ENCODE data around the gene ACVR1. TPM values are rescaled to one million over a fixed set of nuclear protein-coding genes. Genes with fewer than 3 reads are reported as not detected.

The ACVR1 gene
- total RNA-seq, 2 experiments from 2014 or later = 8.3 to 10.1 TPM

- H3K4me3 Mint-ChIP-seq = no peak overlapping the region
- no peak for TF ChIP-seq CTCF (IDR thresholded peaks at IDR 0.05)
- H3K9me3 Mint-ChIP-seq = no peaks in the 10 kb centered on the region
- H3K27ac Mint-ChIP-seq = no peak overlapping the region
- H3K27me3 Mint-ChIP-seq = peaks cover 1% of the 10 kb centered on the region
- DNase-seq (no peak), ATAC-seq (no peak)
- H3K36me3 Mint-ChIP-seq (ENCODE audit: low read depth) = no peaks in the 10 kb centered on the region
- H3K4me1 Mint-ChIP-seq (ENCODE audit: low read depth) = peaks cover 20% of the 10 kb centered on the region
- ChIA-PET CTCF (no interaction called here), POLR2A (no interaction called here)
- intact Hi-C loops (cut with micrococcal nuclease) = no loop called here
These were observed 29.0 kb upstream of the ACVR1 start for GRCh38 chr2:157905092-157905491.

- DNase-seq (no peak), ATAC-seq (no peak)
- Mint-ChIP-seq H3K27ac (no peak overlapping the region), H3K9me3 (no peaks in the 10 kb centered on the region), H3K36me3 (ENCODE audit: low read depth) (no peaks in the 10 kb centered on the region), H3K27me3 (peaks cover 1% of the 10 kb centered on the region), H3K4me3 (no peak overlapping the region), H3K4me1 (ENCODE audit: low read depth) (peaks cover 32% of the 10 kb centered on the region)
- intact Hi-C loops (cut with micrococcal nuclease) = loop anchor here (5.0 kb wide), 2 partner anchors 104 to 121 kb away; no protein-coding TSS in a partner anchor
- no peak for TF ChIP-seq CTCF (IDR thresholded peaks at IDR 0.05)
- POLR2A ChIA-PET = no interaction called here
- CTCF ChIA-PET = no interaction called here
These were observed 27.5 kb upstream of the ACVR1 start for GRCh38 chr2:157903626-157904025.

- Mint-ChIP-seq H3K27me3 (peaks cover 1% of the 10 kb centered on the region), H3K4me3 (no peak overlapping the region), H3K4me1 (ENCODE audit: low read depth) (peaks cover 37% of the 10 kb centered on the region), H3K27ac (no peak overlapping the region), H3K9me3 (no peaks in the 10 kb centered on the region), H3K36me3 (ENCODE audit: low read depth) (no peaks in the 10 kb centered on the region)
- ChIA-PET POLR2A (no interaction called here), CTCF (no interaction called here)
- TF ChIP-seq CTCF (IDR thresholded peaks at IDR 0.05) = no peak
- ATAC-seq (no peak), DNase-seq (no peak)
- intact Hi-C loops (cut with micrococcal nuclease) = loop anchor here (5.0 kb wide), 2 partner anchors 104 to 121 kb away; no protein-coding TSS in a partner anchor
These were observed 27.0 kb upstream of the ACVR1 start for GRCh38 chr2:157903151-157903550.

- intact Hi-C loops (cut with micrococcal nuclease) = loop anchor here (5.0 kb wide), 2 partner anchors 105 to 120 kb away; no protein-coding TSS in a partner anchor
- Mint-ChIP-seq H3K36me3 (ENCODE audit: low read depth) (peaks cover 1% of the 10 kb centered on the region), H3K9me3 (no peaks in the 10 kb centered on the region), H3K27ac (no peak overlapping the region), H3K4me3 (no peak overlapping the region), H3K27me3 (peaks cover 1% of the 10 kb centered on the region), H3K4me1 (ENCODE audit: low read depth) (peaks cover 41% of the 10 kb centered on the region)
- ATAC-seq (no peak), DNase-seq (no peak)
- ChIA-PET POLR2A (interaction anchor here (1.1 kb wide), 1 partner anchor 554 kb away, joined by 3 read pairs; the partner anchor contains the start of genes CCDC148 and PKP4), CTCF (no interaction called here)
- no peak for TF ChIP-seq CTCF (IDR thresholded peaks at IDR 0.05)
These were observed 26.6 kb upstream of the ACVR1 start for GRCh38 chr2:157902692-157903091.

GRCh38 chr2:157901325-157901724, 25.2 kb upstream of the ACVR1 start:
- no peak overlapping the region for H3K4me3 Mint-ChIP-seq
- H3K36me3 Mint-ChIP-seq (ENCODE audit: low read depth) = peaks cover 3% of the 10 kb centered on the region
- H3K27me3 Mint-ChIP-seq = no peaks in the 10 kb centered on the region
- ATAC-seq = no peak
- peaks cover 1% of the 10 kb centered on the region for H3K9me3 Mint-ChIP-seq
- peaks cover 55% of the 10 kb centered on the region for H3K4me1 Mint-ChIP-seq (ENCODE audit: low read depth)
- intact Hi-C loops (cut with micrococcal nuclease) = loop anchor here (5.0 kb wide), 2 partner anchors 106 to 119 kb away; no protein-coding TSS in a partner anchor
- H3K27ac Mint-ChIP-seq = peak overlapping the region; percentile 100
- peak; percentile 53 for TF ChIP-seq CTCF (IDR thresholded peaks at IDR 0.05)
- POLR2A ChIA-PET = interaction anchor here (0.7 kb wide), 2 partner anchors 104 to 133 kb away, joined by 3 read pairs; no protein-coding TSS in a partner anchor
- CTCF ChIA-PET = interaction anchor here (0.6 to 1.9 kb wide), 12 partner anchors 9 to 161 kb away, joined by 3 to 14 read pairs (median 4); partner anchors contain the start of gene ACVR1
- DNase-seq = peak; percentile 42
